CD14-positive monocyte (primary cell): ENCODE measurements around the gene ARHGEF3. TPM values are rescaled to one million over a fixed set of nuclear protein-coding genes. Genes with fewer than 3 reads are reported as not detected.
"Not testable (repeated sequence)": the region's sequence is repeated elsewhere in the genome, so short reads cannot be mapped to it uniquely, and the experiment has no call there.

ENCODE experiments used
- DNase-seq, 3 donors: peaks; one replicate each; pipeline ENCODE4 v3.0.0-alpha.2; 2011 to 2022
- H2AFZ ChIP-seq: 2 replicates; pipeline ENCODE4 v1.6.0; 2012; ENCODE audit warnings: mild to moderate bottlenecking, low read depth, low read length, inconsistent platforms; ENCODE audit not compliant: insufficient read depth, poor library complexity, severe bottlenecking
- H3K27ac ChIP-seq, 2 donors: 1 replicate in 1 of 2; 2 replicates in 1 of 2; pipeline ENCODE4 v1.5.1; 2012 to 2013; ENCODE audit warnings: low read length in 2 of 2, control low read depth in 1 of 2, inconsistent platforms in 1 of 2, low read depth in 1 of 2, mild to moderate bottlenecking in 1 of 2
- H3K27me3 ChIP-seq, 2 donors: one replicate each; pipeline versions ENCODE4 v1.6.0 to v1.6.1; 2011 to 2013; ENCODE audit warnings: low read length in 2 of 2; ENCODE audit not compliant: control insufficient read depth in 2 of 2, insufficient read depth in 2 of 2
- H3K36me3 ChIP-seq, 2 donors: replicated peaks in 1 of 2; 1 replicate in 1 of 2; 2 replicates in 1 of 2; pipeline versions ENCODE4 v1.5.1 to v1.6.1; 2012 to 2013; ENCODE audit warnings: low read length in 2 of 2, control low read depth in 1 of 2, inconsistent platforms in 1 of 2, mild to moderate bottlenecking in 1 of 2; ENCODE audit not compliant: insufficient read depth in 2 of 2, control insufficient read depth in 1 of 2
- H3K4me1 ChIP-seq, 2 donors: 1 replicate in 1 of 2; 2 replicates in 1 of 2; pipeline versions ENCODE4 v1.5.1 to v1.6.1; 2012 to 2013; ENCODE audit warnings: low read length in 2 of 2, control low read depth in 1 of 2, inconsistent platforms in 1 of 2, mild to moderate bottlenecking in 1 of 2, moderate library complexity in 1 of 2; ENCODE audit not compliant: insufficient read depth in 2 of 2, control insufficient read depth in 1 of 2
- H3K4me2 ChIP-seq: replicated peaks from 2 replicates; pipeline ENCODE3; 2012; ENCODE audit warnings: low read length, moderate library complexity, mild to moderate bottlenecking; ENCODE audit not compliant: poor library complexity, severe bottlenecking; ENCODE audit errors: extremely low read depth
- H3K4me3 ChIP-seq, 3 experiments: fragments of 200-600 bp in 1 of 3; sonication (generic) in 1 of 3; replicated peaks in 1 of 3; 1 replicate in 2 of 3; 2 replicates in 1 of 3; pipeline ENCODE4 v1.5.1; 2011 to 2013; ENCODE audit warnings: low read length in 3 of 3, mild to moderate bottlenecking in 3 of 3, control low read depth in 2 of 3, low read depth in 2 of 3, inconsistent platforms in 1 of 3, moderate library complexity in 1 of 3
- H3K79me2 ChIP-seq: 2 replicates; pipeline ENCODE4 v1.6.0; 2012; ENCODE audit warnings: mild to moderate bottlenecking, control low read depth, inconsistent platforms, low read length, moderate library complexity; ENCODE audit not compliant: insufficient read depth
- H3K9ac ChIP-seq: 2 replicates; pipeline ENCODE4 v1.6.0; 2017; ENCODE audit warnings: low read length, mild to moderate bottlenecking; ENCODE audit not compliant: insufficient read depth, poor library complexity, severe bottlenecking
- H3K9me3 ChIP-seq, 2 donors: replicated peaks in 1 of 2; 1 replicate in 1 of 2; 2 replicates in 1 of 2; pipeline versions ENCODE4 v1.5.1 to v1.6.1; 2012 to 2013; ENCODE audit warnings: low read length in 2 of 2, control low read depth in 1 of 2; ENCODE audit not compliant: control insufficient read depth in 1 of 2, insufficient read depth in 1 of 2
- H4K20me1 ChIP-seq: 2 replicates; pipeline ENCODE4 v1.6.0; 2012; ENCODE audit warnings: mild to moderate bottlenecking, low read length, control low read depth, moderate library complexity; ENCODE audit not compliant: insufficient read depth
- H3K27ac Mint-ChIP-seq, 7 donors: one replicate each; pipeline ENCODE4 v1.8.0; 2020; ENCODE audit warnings: mild to moderate bottlenecking in 7 of 7, mixed read lengths in 7 of 7, moderate library complexity in 6 of 7, inconsistent platforms in 2 of 7
- H3K27me3 Mint-ChIP-seq, 3 donors: one replicate each; pipeline ENCODE4 v1.8.0; 2021 to 2022; ENCODE audit warnings: low read depth in 3 of 3, mild to moderate bottlenecking in 3 of 3, mixed read lengths in 3 of 3, moderate library complexity in 3 of 3, inconsistent platforms in 1 of 3
- H3K36me3 Mint-ChIP-seq, 2 donors: one replicate each; pipeline ENCODE4 v1.8.0; 2020; ENCODE audit warnings: mixed read lengths in 2 of 2, inconsistent platforms in 1 of 2, mild to moderate bottlenecking in 1 of 2
- H3K4me1 Mint-ChIP-seq: one replicate; pipeline ENCODE4 v1.8.0; 2020; ENCODE audit warnings: mild to moderate bottlenecking, mixed read lengths
- H3K4me3 Mint-ChIP-seq, 2 donors: one replicate each; pipeline ENCODE4 v1.8.0; 2020; ENCODE audit warnings: mild to moderate bottlenecking in 2 of 2, mixed read lengths in 2 of 2, moderate library complexity in 1 of 2
- H3K9me3 Mint-ChIP-seq, 7 donors: one replicate each; pipeline ENCODE4 v1.8.0; 2020 to 2022; ENCODE audit warnings: mixed read lengths in 7 of 7, mild to moderate bottlenecking in 6 of 7, moderate library complexity in 6 of 7, inconsistent platforms in 2 of 7
- CTCF ChIP-seq: fragments of 200-600 bp; IDR thresholded peaks from one replicate; pipeline ENCODE4 v1.8.0; 2022; ENCODE audit warnings: antibody characterized with exemption, mild to moderate bottlenecking
- WGBS: methylation state at CpG from one replicate; pipeline ENCODE4 v1.1.5; 2013; ENCODE audit warnings: missing lambda C conversion rate; ENCODE audit not compliant: insufficient coverage; 5-methylcytosine and 5-hydroxymethylcytosine counted together
- intact Hi-C, 2 donors: fragments of 100-400 bp; cut with micrococcal nuclease; formaldehyde crosslinking; loops; one replicate each; pipeline versions ENCODE4 v1.15.0 to v1.15.1; 2023
- polyA plus RNA-seq, 3 donors: library from polyadenylated mRNA; depleted of rRNA in 1 of 3; unstranded in 2 of 3; stranded (reverse) in 1 of 3; fragments of 300-500 nt in 2 of 3; fragments of >200 nt in 1 of 3; fragmentation: Illumina TruSeq in 2 of 3; gene quantifications; 1 replicate in 2 of 3; 2 replicates in 1 of 3; pipeline ENCODE4 v1.2.3, GENCODE V29; 2012 to 2021

Gene ARHGEF3
- polyA plus RNA-seq, 3 donors, result 22.6 to 29.5 (median 26.5) TPM

GRCh38 chr3:56720849-56721248, 80.9 kb downstream of the ARHGEF3 start:
- no peak overlapping the region for H3K9ac ChIP-seq
- DNase-seq, result no peak
- peaks cover 2 to 14% (median 3%) of the 10 kb centered on the region in 7 donors for H3K9me3 Mint-ChIP-seq
- H3K4me2 ChIP-seq, result no peak overlapping the region
- no peak overlapping the region for H3K27ac Mint-ChIP-seq
- H3K4me3 Mint-ChIP-seq, result no peak overlapping the region
- H3K27ac ChIP-seq, result no peak overlapping the region
- peaks cover 9 to 35% of the 10 kb centered on the region in 2 donors for H3K36me3 ChIP-seq
- H3K9me3 ChIP-seq, result no peaks in the 10 kb centered on the region
- TF ChIP-seq CTCF, result no peak
- no peaks in the 10 kb centered on the region for H3K4me1 ChIP-seq
- peaks cover 0 to 2% (median 1%) of the 10 kb centered on the region in 3 donors for H3K27me3 Mint-ChIP-seq
- intact Hi-C loops, result no loop called here
- H4K20me1 ChIP-seq, result no peaks in the 10 kb centered on the region
- H3K36me3 Mint-ChIP-seq, result peaks cover 31 to 35% of the 10 kb centered on the region in 2 donors
- H3K27me3 ChIP-seq, result no peaks in the 10 kb centered on the region
- H3K4me1 Mint-ChIP-seq, result peaks cover 11% of the 10 kb centered on the region
- H2AFZ ChIP-seq, result no peak overlapping the region
- no peaks in the 10 kb centered on the region for H3K79me2 ChIP-seq
- no peak overlapping the region for H3K4me3 ChIP-seq

- H3K36me3 ChIP-seq, result peaks cover 0 to 14% of the 10 kb centered on the region in 2 donors
- H3K4me3 Mint-ChIP-seq, H3K27me3 Mint-ChIP-seq, H3K27ac Mint-ChIP-seq, DNase-seq, H3K9me3 ChIP-seq, H4K20me1 ChIP-seq, H3K4me2 ChIP-seq, H3K79me2 ChIP-seq, H3K27ac ChIP-seq, H3K27me3 ChIP-seq, intact Hi-C loops, H2AFZ ChIP-seq, H3K9ac ChIP-seq, H3K4me1 ChIP-seq, H3K4me3 ChIP-seq: not testable (repeated sequence)
- H3K4me1 Mint-ChIP-seq, result peaks cover 11% of the 10 kb centered on the region
- H3K36me3 Mint-ChIP-seq, result peaks cover 14 to 17% of the 10 kb centered on the region in 2 donors
- H3K9me3 Mint-ChIP-seq, result peaks cover 2 to 20% (median 5%) of the 10 kb centered on the region in 7 donors
- over 99% methylated on average over 19 of the region's 21 CpGs for WGBS
Measured at GRCh38 chr3:56718809-56719208, 82.9 kb downstream of the ARHGEF3 start.
